ENCODE measurements around the gene NCKAP5.

Gene NCKAP5

GRCh38 chr2:132904142-132904842 lies 664.0 kb downstream of the NCKAP5 start:
- no peak for DNase-seq

- no peak for DNase-seq
Measured at GRCh38 chr2:132902626-132903025, 665.6 kb downstream of the NCKAP5 start.

- no peak for DNase-seq
Measured at GRCh38 chr2:132901661-132902060, 666.6 kb downstream of the NCKAP5 start.

GRCh38 chr2:132897111-132897510 lies 671.2 kb downstream of the NCKAP5 start:
- no peak for DNase-seq

- no peak for DNase-seq
Measured at GRCh38 chr2:132896073-132896472, 672.2 kb downstream of the NCKAP5 start.

GRCh38 chr2:132891498-132891897 lies 676.8 kb downstream of the NCKAP5 start:
- DNase-seq = no peak

GRCh38 chr2:132886574-132886973 lies 681.7 kb downstream of the NCKAP5 start:
- no peak for DNase-seq

GRCh38 chr2:132884705-132885104 lies 683.6 kb downstream of the NCKAP5 start:
- no peak for DNase-seq

- no peak for DNase-seq
Measured at GRCh38 chr2:132884292-132884691, 684.0 kb downstream of the NCKAP5 start.

- no peak for DNase-seq
Measured at GRCh38 chr2:132883430-132883829, 684.8 kb downstream of the NCKAP5 start.

GRCh38 chr2:132881546-132881945 lies 686.7 kb downstream of the NCKAP5 start:
- DNase-seq = no peak

GRCh38 chr2:132877923-132878322 lies 690.3 kb downstream of the NCKAP5 start:
- DNase-seq = no peak

- DNase-seq = no peak
Measured at GRCh38 chr2:132876745-132877391, 691.4 kb downstream of the NCKAP5 start.

GRCh38 chr2:132875193-132875592 lies 693.1 kb downstream of the NCKAP5 start:
- no peak for DNase-seq

GRCh38 chr2:132873738-132874137 lies 694.5 kb downstream of the NCKAP5 start:
- no peak for DNase-seq

GRCh38 chr2:132871831-132872230 lies 696.4 kb downstream of the NCKAP5 start:
- no peak for DNase-seq

GRCh38 chr2:132863961-132864360 lies 704.3 kb downstream of the NCKAP5 start:
- no peak for DNase-seq

GRCh38 chr2:132860220-132860619 lies 708.0 kb downstream of the NCKAP5 start:
- DNase-seq = no peak

- no peak for DNase-seq
Measured at GRCh38 chr2:132859590-132859989, 708.7 kb downstream of the NCKAP5 start.

- DNase-seq = no peak
Measured at GRCh38 chr2:132857319-132857718, 710.9 kb downstream of the NCKAP5 start.

- DNase-seq = no peak
Measured at GRCh38 chr2:132850688-132851087, 717.6 kb downstream of the NCKAP5 start.

GRCh38 chr2:132849118-132849517 lies 719.1 kb downstream of the NCKAP5 start:
- no peak for DNase-seq

- DNase-seq = no peak
Measured at GRCh38 chr2:132845339-132845738, 722.9 kb downstream of the NCKAP5 start.

- no peak for DNase-seq
Measured at GRCh38 chr2:132844585-132844984, 723.7 kb downstream of the NCKAP5 start.

- no peak for DNase-seq
Measured at GRCh38 chr2:132837769-132838168, 730.5 kb downstream of the NCKAP5 start.

Measured in inflammatory macrophage treated with lipopolysaccharide for 4 hours (primary cell).